Tibial nerve (tissue), 4 donors: ENCODE measurements around the gene TNK2. TPM values are rescaled to one million over a fixed set of nuclear protein-coding genes. Genes with fewer than 3 reads are reported as not detected.
"Not testable (repeated sequence)": the region's sequence is repeated elsewhere in the genome, so short reads cannot be mapped to it uniquely, and the experiment has no call there.

Experiments used
- DNase-seq, 2 donors: peaks; one replicate each; pipeline ENCODE4 v3.0.0-alpha.2; 2019; ENCODE audit warnings: low spot score in 2 of 2
- H3K27ac ChIP-seq, 4 donors: fragments of 200-600 bp; sonication (generic) in 3 of 4; one replicate each; pipeline ENCODE4 v1.5.1; 2017 to 2019; ENCODE audit warnings: mild to moderate bottlenecking in 1 of 4
- H3K27me3 ChIP-seq, 2 donors: fragments of 200-600 bp; sonication (generic) in 1 of 2; one replicate each; pipeline versions ENCODE4 v1.5.1 to v1.6.0; 2017 to 2019
- H3K36me3 ChIP-seq, 3 donors: fragments of 200-600 bp; sonication (generic); one replicate each; pipeline ENCODE4 v1.5.1; 2018 to 2019
- H3K4me1 ChIP-seq, 4 donors: fragments of 200-600 bp; sonication (generic) in 3 of 4; one replicate each; pipeline ENCODE4 v1.5.1; 2017 to 2019
- H3K4me3 ChIP-seq, 4 donors: fragments of 200-600 bp; sonication (generic) in 3 of 4; one replicate each; pipeline ENCODE4 v1.5.1; 2017 to 2019; ENCODE audit warnings: mild to moderate bottlenecking in 1 of 4, moderate library complexity in 1 of 4
- H3K9me3 ChIP-seq, 4 donors: fragments of 200-600 bp; sonication (generic) in 3 of 4; one replicate each; pipeline ENCODE4 v1.5.1; 2017 to 2019
- CTCF ChIP-seq, 5 experiments: fragments of 200-600 bp in 3 of 5; fragments of 450-650 bp in 2 of 5; sonication (generic) in 3 of 5; IDR thresholded peaks; one replicate each; pipeline ENCODE4 v1.5.1; 2016 to 2019; ENCODE audit warnings: antibody characterized with exemption in 5 of 5, mild to moderate bottlenecking in 3 of 5, moderate library complexity in 2 of 5
- EP300 ChIP-seq, 2 donors: sonication (generic); formaldehyde crosslinking; IDR thresholded peaks; one replicate each; pipeline ENCODE4 v1.6.1; 2017; ENCODE audit warnings: antibody characterized with exemption in 2 of 2, mild to moderate bottlenecking in 1 of 2
- POLR2A ChIP-seq, 2 donors: fragments of 450-650 bp; IDR thresholded peaks; one replicate each; pipeline ENCODE4 v1.6.1; 2017; ENCODE audit warnings: antibody characterized with exemption in 2 of 2, mild to moderate bottlenecking in 2 of 2, moderate library complexity in 2 of 2
- WGBS, 2 donors: methylation state at CpG; one replicate each; pipeline ENCODE4 v1.1.5; 2018; 5-methylcytosine and 5-hydroxymethylcytosine counted together
- total RNA-seq, 4 donors: library from RNA; depleted of rRNA; stranded (reverse); fragments of >200 nt; gene quantifications; one replicate each; pipeline ENCODE4 v1.1.0, GENCODE V29; 2016

Gene TNK2
- total RNA-seq, 4 donors from 2014 or later, result 22.2 to 81.9 (median 34.0) TPM

- Histone ChIP-seq H3K4me1 (peaks cover 0 to 6% (median 0%) of the 10 kb centered on the region in 4 donors), H3K4me3 (no peak overlapping the region), H3K27ac (no peak overlapping the region), H3K27me3 (peaks cover 0 to 4% of the 10 kb centered on the region in 2 donors), H3K9me3 (no peaks in the 10 kb centered on the region), H3K36me3 (no peaks in the 10 kb centered on the region)
- TF ChIP-seq POLR2A (IDR thresholded peaks at IDR 0.05), result no peak
- TF ChIP-seq CTCF (IDR thresholded peaks at IDR 0.05), result no peak
- TF ChIP-seq EP300 (IDR thresholded peaks at IDR 0.05), result no peak
- 60 to 75% methylated on average over 8 of the region's 8 CpGs for WGBS, 2 donors
- no peak for DNase-seq
Measured at GRCh38 chr3:195820186-195820585, 88.2 kb downstream of the TNK2 start.

- Histone ChIP-seq H3K9me3 (no peaks in the 10 kb centered on the region), H3K27ac (no peak overlapping the region), H3K27me3 (peaks cover 0 to 10% of the 10 kb centered on the region in 2 donors), H3K36me3 (no peaks in the 10 kb centered on the region), H3K4me1 (peaks cover 0 to 3% (median 0%) of the 10 kb centered on the region in 4 donors), H3K4me3 (no peak overlapping the region)
- TF ChIP-seq POLR2A (IDR thresholded peaks at IDR 0.05), result no peak
- no peak for TF ChIP-seq CTCF (IDR thresholded peaks at IDR 0.05)
- TF ChIP-seq EP300 (IDR thresholded peaks at IDR 0.05), result no peak
- DNase-seq, result no peak
- WGBS, 2 donors, result 72 to 75% methylated on average over 21 of the region's 21 CpGs
Measured at GRCh38 chr3:195818301-195818700, 90.0 kb downstream of the TNK2 start.

- Histone ChIP-seq H3K36me3 (no peaks in the 10 kb centered on the region), H3K4me3 (no peak overlapping the region), H3K27me3 (peaks cover 0 to 10% of the 10 kb centered on the region in 2 donors), H3K27ac (no peak overlapping the region), H3K9me3 (no peaks in the 10 kb centered on the region), H3K4me1 (no peaks in the 10 kb centered on the region)
- no peak for DNase-seq
- 80 to 85% methylated on average over 17 of the region's 17 CpGs for WGBS, 2 donors
- no peak for TF ChIP-seq EP300 (IDR thresholded peaks at IDR 0.05)
Measured at GRCh38 chr3:195817578-195818135, 90.7 kb downstream of the TNK2 start.

GRCh38 chr3:195816276-195816913, 92.0 kb downstream of the TNK2 start:
- WGBS, 2 donors, result 93 to 95% methylated on average over 23 of the region's 23 CpGs
- DNase-seq, H3K4me3 ChIP-seq, H3K36me3 ChIP-seq, H3K27ac ChIP-seq, H3K4me1 ChIP-seq, H3K9me3 ChIP-seq: not testable (repeated sequence)
- peaks cover 0 to 20% of the 10 kb centered on the region in 2 donors for H3K27me3 ChIP-seq

- no peak overlapping the region for H3K27ac ChIP-seq
- no peaks in the 10 kb centered on the region for H3K9me3 ChIP-seq
Measured at GRCh38 chr3:195815169-195815771, 93.1 kb downstream of the TNK2 start.

More at GRCh38 chr3:195815169-195815771, 93.1 kb downstream of the TNK2 start:
- DNase-seq, result no peak
- Histone ChIP-seq H3K27me3 (peaks cover 0 to 26% of the 10 kb centered on the region in 2 donors), H3K4me3 (no peak overlapping the region), H3K4me1 (no peaks in the 10 kb centered on the region), H3K36me3 (no peaks in the 10 kb centered on the region)
- no peak for TF ChIP-seq EP300 (IDR thresholded peaks at IDR 0.05)
- TF ChIP-seq POLR2A (IDR thresholded peaks at IDR 0.05), result no peak
- no peak for TF ChIP-seq CTCF (IDR thresholded peaks at IDR 0.05)
- 79 to 83% methylated on average over 16 to 18 of the region's 18 CpGs for WGBS, 2 donors
